ENCODE measurements around the gene ADAMTS3. TPM values are rescaled to one million over a fixed set of nuclear protein-coding genes. Genes with fewer than 3 reads are reported as not detected.

ADAMTS3 gene
- total and polyA plus RNA-seq, 2 donors (not counting 1 experiment from before 2014, with no cell fraction given) = not detected

DNA sequence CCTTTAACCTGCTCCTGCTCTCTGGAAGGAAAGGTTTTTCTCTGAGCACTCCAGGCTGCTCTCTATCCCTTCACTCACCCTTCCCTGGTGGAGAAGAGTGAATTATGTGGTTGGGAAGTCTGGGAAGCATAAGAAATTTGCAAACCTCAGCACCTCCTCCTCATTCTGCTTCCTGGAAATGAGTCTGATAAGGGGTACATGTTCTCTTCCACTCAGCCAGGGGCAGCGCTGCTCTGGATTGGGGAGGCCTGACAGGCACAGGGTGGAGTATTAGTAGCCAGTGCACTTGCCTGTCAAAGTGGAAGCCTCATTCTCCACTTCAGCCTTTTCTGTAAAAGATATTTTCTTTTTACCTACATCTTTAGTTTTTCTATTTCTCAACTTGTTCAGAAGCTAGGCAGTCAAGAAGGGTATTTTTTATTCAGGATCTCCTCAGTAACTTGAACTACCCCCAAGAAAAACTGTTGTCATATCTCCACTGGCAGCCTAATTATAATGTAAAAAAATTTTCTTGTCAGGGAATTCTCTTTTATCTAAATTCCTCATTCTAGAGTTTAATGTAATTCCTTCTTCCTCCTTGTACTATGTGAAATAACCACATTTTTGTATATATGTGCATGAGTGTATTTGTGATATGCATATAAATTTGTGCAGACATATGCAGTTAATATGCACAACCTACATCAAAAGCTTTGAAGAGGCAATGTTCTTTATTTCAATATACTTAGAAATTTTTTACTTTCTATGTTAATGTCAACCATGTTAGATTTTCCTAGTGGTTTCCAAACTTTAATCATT, 15.3 kb downstream of the ADAMTS3 start:
- Histone ChIP-seq H3K4me3 (ENCODE audit: control extremely low read depth in 1 of 5, extremely low read depth in 1 of 5, insufficient read depth in 1 of 5, low read depth in 2 of 5, low read length in 4 of 5) (no peak overlapping the region), H3K9me3 (ENCODE audit: control extremely low read depth in 1 of 3, control insufficient read depth in 2 of 3, insufficient read depth in 1 of 3, low read length in 2 of 3) (no peaks in the 10 kb centered on the region), H3K27me3 (replicated peaks in 1 of 4; ENCODE audit: control extremely low read depth in 1 of 4, control insufficient read depth in 3 of 4, insufficient read depth in 4 of 4, low read length in 3 of 4) (no peaks in the 10 kb centered on the region), H3K79me2 (ENCODE audit: control insufficient read depth, insufficient read depth, low read length) (no peaks in the 10 kb centered on the region), H2AFZ (ENCODE audit: insufficient read depth, low read depth, low read length, poor library complexity, severe bottlenecking) (no peak overlapping the region), H3K36me3 (replicated peaks in 1 of 2; ENCODE audit: control extremely low read depth in 1 of 2, control insufficient read depth in 1 of 2, extremely low read depth in 1 of 2, insufficient read depth in 2 of 2, low read length in 1 of 2) (no peaks in the 10 kb centered on the region), H3K4me2 (replicated peaks; ENCODE audit: low read depth, low read length, poor library complexity, severe bottlenecking) (no peak overlapping the region), H4K20me1 (ENCODE audit: control insufficient read depth, insufficient read depth, low read length, poor library complexity, severe bottlenecking) (no peaks in the 10 kb centered on the region), H3K9ac (ENCODE audit: low read length) (no peak overlapping the region), H3K4me1 (ENCODE audit: control insufficient read depth in 2 of 2, insufficient read depth in 2 of 2, low read length in 2 of 2) (no peaks in the 10 kb centered on the region), H3K27ac (ENCODE audit: low read length in 2 of 2) (no peak overlapping the region)
- no peak for TF ChIP-seq EZH2 (IDR thresholded peaks at IDR 0.05; ENCODE audit: borderline replicate concordance, insufficient read depth, low read depth, low read length, poor library complexity, severe bottlenecking)
- TF ChIP-seq, protein P1, sequence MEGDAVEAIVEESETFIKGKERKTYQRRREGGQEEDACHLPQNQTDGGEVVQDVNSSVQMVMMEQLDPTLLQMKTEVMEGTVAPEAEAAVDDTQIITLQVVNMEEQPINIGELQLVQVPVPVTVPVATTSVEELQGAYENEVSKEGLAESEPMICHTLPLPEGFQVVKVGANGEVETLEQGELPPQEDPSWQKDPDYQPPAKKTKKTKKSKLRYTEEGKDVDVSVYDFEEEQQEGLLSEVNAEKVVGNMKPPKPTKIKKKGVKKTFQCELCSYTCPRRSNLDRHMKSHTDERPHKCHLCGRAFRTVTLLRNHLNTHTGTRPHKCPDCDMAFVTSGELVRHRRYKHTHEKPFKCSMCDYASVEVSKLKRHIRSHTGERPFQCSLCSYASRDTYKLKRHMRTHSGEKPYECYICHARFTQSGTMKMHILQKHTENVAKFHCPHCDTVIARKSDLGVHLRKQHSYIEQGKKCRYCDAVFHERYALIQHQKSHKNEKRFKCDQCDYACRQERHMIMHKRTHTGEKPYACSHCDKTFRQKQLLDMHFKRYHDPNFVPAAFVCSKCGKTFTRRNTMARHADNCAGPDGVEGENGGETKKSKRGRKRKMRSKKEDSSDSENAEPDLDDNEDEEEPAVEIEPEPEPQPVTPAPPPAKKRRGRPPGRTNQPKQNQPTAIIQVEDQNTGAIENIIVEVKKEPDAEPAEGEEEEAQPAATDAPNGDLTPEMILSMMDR (IDR thresholded peaks at IDR 0.05) = no peak
- CTCF ChIA-PET = no interaction called here
- ATAC-seq (ENCODE audit: low read depth) = no peak
- Mint-ChIP-seq H3K27me3 (peaks cover 5% of the 10 kb centered on the region), H3K9me3 (ENCODE audit: insufficient read depth) (no peaks in the 10 kb centered on the region), H3K4me3 (no peak overlapping the region), H3K27ac (no peak overlapping the region), H3K4me1 (no peaks in the 10 kb centered on the region)
- no peak for DNase-seq
- no CpG with 5 or more reads among the region's 1 CpG for WGBS (ENCODE audit: insufficient coverage)
- intact Hi-C loops (cut with micrococcal nuclease) = no loop called here
- POLR2A ChIA-PET = no interaction called here

DNA sequence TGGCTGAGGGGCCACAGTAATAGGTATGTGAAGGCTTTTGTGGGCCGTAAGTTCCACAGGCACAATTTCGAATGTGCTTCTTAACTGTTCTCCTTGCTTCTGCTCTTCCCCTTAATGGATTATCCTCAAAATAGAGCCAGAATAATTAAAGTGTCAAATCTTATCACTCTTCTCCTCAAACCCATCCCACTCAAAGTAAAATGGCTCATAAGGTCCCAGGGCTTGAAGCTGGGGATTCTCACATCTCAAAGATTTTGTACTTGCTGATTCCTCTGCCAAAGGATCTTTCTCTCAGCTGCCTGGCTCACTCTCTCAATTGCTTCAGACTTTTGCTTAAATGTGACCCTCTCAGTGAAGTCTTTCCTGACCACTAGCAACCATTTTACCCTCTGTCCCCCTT, 16.6 kb downstream of the ADAMTS3 start:
- no peak overlapping the region for H3K4me2 ChIP-seq (replicated peaks; ENCODE audit: low read depth, low read length, poor library complexity, severe bottlenecking)
- ATAC-seq (ENCODE audit: low read depth) (no peak), DNase-seq (no peak)
- no peak for TF ChIP-seq EZH2 (IDR thresholded peaks at IDR 0.05; ENCODE audit: borderline replicate concordance, insufficient read depth, low read depth, low read length, poor library complexity, severe bottlenecking)
- TF ChIP-seq, protein P1 (IDR thresholded peaks at IDR 0.05) = no peak
- POLR2A ChIA-PET = no interaction called here
- no peak overlapping the region for H3K27ac ChIP-seq (ENCODE audit: low read length in 2 of 2)
- no peaks in the 10 kb centered on the region for H3K9me3 ChIP-seq (ENCODE audit: control extremely low read depth in 1 of 3, control insufficient read depth in 2 of 3, insufficient read depth in 1 of 3, low read length in 2 of 3)
- Mint-ChIP-seq H3K4me1 (no peaks in the 10 kb centered on the region), H3K4me3 (no peak overlapping the region), H3K9me3 (ENCODE audit: insufficient read depth) (no peaks in the 10 kb centered on the region), H3K27ac (no peak overlapping the region), H3K27me3 (no peaks in the 10 kb centered on the region)
- no peaks in the 10 kb centered on the region for H3K36me3 ChIP-seq (replicated peaks in 1 of 2; ENCODE audit: control extremely low read depth in 1 of 2, control insufficient read depth in 1 of 2, extremely low read depth in 1 of 2, insufficient read depth in 2 of 2, low read length in 1 of 2)
- intact Hi-C loops (cut with micrococcal nuclease) = no loop called here
- CTCF ChIA-PET = no interaction called here
- H3K79me2 ChIP-seq (ENCODE audit: control insufficient read depth, insufficient read depth, low read length) = no peaks in the 10 kb centered on the region
- no peaks in the 10 kb centered on the region for H4K20me1 ChIP-seq (ENCODE audit: control insufficient read depth, insufficient read depth, low read length, poor library complexity, severe bottlenecking)
- H3K27me3 ChIP-seq (replicated peaks in 1 of 4; ENCODE audit: control extremely low read depth in 1 of 4, control insufficient read depth in 3 of 4, insufficient read depth in 4 of 4, low read length in 3 of 4) = no peaks in the 10 kb centered on the region
- no peak overlapping the region for H2AFZ ChIP-seq (ENCODE audit: insufficient read depth, low read depth, low read length, poor library complexity, severe bottlenecking)
- H3K9ac ChIP-seq (ENCODE audit: low read length) = no peak overlapping the region
- H3K4me1 ChIP-seq (ENCODE audit: control insufficient read depth in 2 of 2, insufficient read depth in 2 of 2, low read length in 2 of 2) = no peaks in the 10 kb centered on the region
- no peak overlapping the region for H3K4me3 ChIP-seq (ENCODE audit: control extremely low read depth in 1 of 5, extremely low read depth in 1 of 5, insufficient read depth in 1 of 5, low read depth in 2 of 5, low read length in 4 of 5)
- no CpG with 5 or more reads among the region's 2 CpGs for WGBS (ENCODE audit: insufficient coverage)
